Dermis blood vessel endothelial cell (primary cell): ENCODE results near the gene PPM1M. TPM values are rescaled to one million over a fixed set of nuclear protein-coding genes. Genes with fewer than 3 reads are reported as not detected.

ENCODE experiments used
- DNase-seq: peaks from one replicate; pipeline ENCODE4 v3.0.0; 2010
- total RNA-seq: library from RNA; depleted of rRNA; stranded (reverse); fragments of >200 nt; gene quantifications from 2 replicates; pipeline ENCODE4 v1.2.3, GENCODE V29; 2014

PPM1M gene, protein sequence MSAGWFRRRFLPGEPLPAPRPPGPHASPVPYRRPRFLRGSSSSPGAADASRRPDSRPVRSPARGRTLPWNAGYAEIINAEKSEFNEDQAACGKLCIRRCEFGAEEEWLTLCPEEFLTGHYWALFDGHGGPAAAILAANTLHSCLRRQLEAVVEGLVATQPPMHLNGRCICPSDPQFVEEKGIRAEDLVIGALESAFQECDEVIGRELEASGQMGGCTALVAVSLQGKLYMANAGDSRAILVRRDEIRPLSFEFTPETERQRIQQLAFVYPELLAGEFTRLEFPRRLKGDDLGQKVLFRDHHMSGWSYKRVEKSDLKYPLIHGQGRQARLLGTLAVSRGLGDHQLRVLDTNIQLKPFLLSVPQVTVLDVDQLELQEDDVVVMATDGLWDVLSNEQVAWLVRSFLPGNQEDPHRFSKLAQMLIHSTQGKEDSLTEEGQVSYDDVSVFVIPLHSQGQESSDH
- 20.6 and 25.0 TPM in 2 replicates for total RNA-seq

DNA sequence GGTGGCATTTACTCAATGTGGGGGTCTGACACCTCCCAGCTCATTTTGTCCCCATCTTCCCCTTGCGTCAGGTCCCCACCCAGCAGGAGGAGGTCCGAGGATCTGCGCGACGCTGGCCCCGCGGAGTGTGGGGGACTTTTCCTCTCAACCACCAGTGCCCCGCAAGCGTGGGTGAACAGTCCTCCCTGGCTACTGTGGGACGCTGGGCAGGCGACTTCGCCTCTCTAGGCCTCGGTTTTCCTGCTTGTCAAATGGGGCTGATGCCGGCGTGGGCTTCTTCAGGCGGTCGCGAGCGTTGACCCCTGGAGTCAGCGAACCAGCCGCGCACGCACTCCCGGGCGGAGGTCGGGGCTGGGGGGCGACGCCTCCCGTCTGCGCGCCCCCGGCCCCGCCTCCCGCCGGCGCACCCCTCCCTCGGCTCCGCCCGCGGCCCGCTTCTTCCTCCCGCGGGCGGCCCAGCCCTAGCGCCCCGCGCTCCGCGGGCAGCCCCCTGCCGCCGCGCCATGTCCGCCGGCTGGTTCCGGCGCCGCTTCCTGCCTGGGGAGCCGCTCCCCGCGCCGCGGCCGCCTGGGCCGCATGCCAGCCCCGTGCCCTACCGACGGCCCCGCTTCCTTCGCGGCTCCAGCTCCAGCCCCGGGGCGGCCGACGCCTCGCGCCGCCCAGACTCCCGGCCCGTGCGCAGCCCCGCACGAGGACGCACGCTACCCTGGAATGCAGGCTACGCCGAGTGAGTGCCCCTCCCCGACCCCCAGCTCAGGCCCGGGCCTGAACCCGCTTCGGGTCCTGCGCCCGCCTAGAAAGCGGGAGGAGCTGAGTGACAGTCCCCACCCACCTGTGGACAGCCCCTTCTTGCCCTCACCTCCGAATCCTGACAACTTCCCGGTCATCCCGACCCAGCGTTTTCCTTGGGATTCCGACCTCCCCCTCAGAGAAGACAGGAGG, at the start of gene PPM1M:
Gene PPM1M (plus strand): TSS at position 438 of the 942 bp plus-strand sequence. CDS start 66 bp downstream, at position 504.
- DNase-seq: peak; percentile 64

DNA sequence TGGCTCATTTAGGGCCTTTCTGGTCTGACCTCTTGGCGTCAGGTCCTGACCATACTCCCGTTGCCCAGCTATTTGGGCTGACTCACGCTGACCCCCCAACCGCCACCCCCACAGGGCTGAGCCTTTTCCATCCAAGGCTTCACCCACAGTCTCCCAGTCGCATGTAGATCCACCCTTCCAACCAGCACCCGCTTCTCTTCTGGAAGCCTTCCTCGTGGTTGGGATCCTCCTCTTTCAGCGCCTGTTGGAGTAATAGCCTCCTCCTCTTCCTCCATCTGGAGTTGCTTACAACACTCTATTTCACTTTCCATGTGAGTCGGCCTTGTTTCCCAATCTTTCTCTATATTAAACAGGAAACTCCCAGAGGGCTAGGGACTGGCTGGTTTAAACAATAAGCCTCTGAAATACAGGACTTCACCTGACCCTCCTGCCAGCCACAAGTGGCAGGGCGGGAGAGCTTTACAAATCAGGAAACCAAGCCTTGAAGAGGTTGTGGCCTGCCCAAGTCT, 49.7 kb upstream of the PPM1M start:
- DNase-seq: peak; percentile 22

DNA sequence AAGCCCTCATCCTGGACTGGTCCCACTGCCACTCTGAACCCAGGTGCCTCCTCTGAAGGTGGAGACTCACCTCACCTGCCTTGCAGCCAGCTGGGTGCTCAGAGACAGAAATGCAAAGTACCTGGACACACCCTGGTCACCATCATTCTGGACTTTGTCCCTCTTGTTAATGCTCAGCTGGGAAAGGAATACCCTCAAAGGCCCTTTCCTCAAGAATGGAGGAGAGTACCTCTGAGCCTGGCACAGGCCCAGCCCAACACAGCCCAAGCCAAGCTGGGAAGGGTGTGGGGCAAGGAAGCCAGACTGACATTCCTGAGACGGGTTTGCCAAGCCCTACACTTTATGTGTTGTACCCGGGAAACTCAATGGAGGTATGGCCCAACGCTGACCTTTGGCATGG, 48.6 kb upstream of the PPM1M start:
- DNase-seq: peak; percentile 13

GRCh38 chr3:52197499-52197841, 48.1 kb upstream of the PPM1M start:
- DNase-seq: no peak

DNA sequence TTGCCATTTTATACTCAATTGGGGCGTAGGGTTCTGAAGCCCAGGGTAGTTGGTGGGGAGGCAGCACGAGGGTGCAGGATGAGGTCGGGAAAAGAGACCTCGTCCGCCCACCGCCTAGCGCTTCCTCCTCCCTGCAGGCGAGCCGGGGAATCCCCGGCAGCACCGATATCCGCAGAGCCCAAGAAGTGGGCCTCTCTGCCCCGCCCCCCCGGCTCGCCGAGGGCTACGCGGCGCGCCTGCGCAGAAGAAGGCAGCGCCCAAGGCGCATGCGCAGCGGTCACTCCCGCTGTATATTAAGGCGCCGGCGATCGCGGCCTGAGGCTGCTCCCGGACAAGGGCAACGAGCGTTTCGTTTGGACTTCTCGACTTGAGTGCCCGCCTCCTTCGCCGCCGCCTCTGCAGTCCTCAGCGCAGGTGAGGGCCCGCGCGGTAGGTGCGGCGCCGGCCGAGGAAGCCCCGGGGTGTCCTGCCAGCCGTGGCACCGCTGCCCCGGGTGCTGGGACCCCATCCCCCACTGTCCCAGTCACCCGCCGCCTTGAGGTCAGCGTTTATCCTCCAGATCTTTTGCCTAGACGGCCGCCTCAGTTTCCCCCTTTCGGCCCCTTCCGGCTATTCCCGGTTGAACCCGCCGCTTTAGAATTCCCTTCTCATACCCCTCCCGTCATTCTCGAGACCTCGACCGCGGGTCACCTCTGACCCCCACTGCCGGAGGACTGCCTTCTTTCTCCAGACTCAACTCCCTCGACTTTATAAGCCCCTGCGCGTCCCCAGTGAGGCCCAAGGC, 47.5 kb upstream of the PPM1M start, which contains the start of gene ALAS1:
Gene ALAS1 (plus strand): TSS at position 319 of the 784 bp plus-strand sequence. CDS start 1,082 bp downstream, outside the sequence.
- DNase-seq: peak; percentile 91

DNA sequence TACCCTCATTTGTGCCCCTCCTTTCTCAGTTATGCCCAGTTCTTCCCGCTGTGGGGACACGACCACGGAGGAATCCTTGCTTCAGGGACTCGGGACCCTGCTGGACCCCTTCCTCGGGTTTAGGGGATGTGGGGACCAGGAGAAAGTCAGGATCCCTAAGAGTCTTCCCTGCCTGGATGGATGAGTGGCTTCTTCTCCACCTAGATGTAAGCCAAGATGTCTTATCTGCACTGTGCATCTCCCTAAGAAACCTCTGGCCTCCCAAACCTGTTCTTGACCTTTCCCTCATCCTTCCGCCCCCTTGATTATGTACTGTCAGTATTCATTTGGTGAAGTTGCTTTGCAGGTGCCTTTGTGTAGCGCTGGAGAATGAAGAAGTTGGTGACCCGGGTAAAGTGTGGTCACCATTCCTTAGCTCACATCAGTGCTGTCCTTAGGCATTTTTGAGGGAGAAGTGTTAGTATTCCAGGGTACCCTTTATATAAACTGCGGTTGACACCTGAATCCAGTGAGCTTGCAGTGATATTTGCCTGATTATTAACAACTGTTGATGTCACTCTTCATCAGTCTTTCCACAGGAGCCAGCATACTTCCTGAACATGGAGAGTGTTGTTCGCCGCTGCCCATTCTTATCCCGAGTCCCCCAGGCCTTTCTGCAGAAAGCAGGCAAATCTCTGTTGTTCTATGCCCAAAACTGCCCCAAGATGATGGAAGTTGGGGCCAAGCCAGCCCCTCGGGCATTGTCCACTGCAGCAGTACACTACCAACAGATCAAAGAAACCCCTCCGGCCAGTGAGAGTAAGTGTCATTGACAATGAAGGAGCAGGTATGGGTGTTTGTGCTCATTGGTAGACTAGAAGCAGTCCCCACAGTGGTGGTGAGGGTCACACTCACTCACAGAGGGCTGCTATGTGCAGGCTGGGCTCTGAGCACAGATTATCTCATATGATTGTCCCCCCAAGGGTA, 46.6 kb upstream of the PPM1M start:
- peak; percentile 53 for DNase-seq

- DNase-seq: no peak
These were observed 44.4 kb upstream of the PPM1M start for GRCh38 chr3:52200981-52201679.

DNA sequence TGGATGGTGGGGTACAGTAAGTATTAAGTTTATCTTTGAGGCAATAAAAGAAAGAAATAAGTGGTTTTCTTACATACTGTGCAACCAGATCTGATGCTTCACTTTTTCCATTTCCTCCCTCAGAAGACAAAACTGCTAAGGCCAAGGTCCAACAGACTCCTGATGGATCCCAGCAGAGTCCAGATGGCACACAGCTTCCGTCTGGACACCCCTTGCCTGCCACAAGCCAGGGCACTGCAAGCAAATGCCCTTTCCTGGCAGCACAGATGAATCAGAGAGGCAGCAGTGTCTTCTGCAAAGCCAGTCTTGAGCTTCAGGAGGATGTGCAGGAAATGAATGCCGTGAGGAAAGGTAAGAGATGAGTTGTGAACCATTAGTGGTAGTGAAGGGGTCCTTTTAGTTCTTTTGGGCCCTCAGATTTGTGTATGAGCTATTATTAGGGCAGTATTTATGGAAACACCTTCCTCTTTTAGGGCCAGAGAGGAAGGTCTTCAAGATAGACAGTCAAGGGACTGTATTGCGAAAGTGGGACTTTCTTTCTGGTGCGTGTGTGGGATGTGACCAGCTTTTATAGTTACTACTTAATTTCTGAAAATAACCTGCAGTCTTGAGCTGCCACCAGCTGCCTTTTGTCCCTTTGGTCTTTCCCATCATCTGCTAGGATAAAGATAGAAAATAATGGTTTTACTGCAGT, 43.0 kb upstream of the PPM1M start:
- no peak for DNase-seq

DNA sequence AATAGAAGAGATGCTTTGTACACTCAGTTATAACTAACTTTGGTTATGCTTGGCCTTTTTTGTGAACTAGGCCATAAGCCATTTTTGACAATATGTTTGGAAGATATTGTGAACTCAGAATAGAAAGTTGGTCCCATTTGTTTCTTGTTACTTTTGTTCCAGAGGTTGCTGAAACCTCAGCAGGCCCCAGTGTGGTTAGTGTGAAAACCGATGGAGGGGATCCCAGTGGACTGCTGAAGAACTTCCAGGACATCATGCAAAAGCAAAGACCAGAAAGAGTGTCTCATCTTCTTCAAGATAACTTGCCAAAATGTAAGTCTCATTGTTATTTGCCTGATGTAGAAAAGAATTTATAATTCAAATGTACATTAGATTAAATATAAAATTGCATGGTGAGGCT, 41.9 kb upstream of the PPM1M start:
- DNase-seq: no peak

DNA sequence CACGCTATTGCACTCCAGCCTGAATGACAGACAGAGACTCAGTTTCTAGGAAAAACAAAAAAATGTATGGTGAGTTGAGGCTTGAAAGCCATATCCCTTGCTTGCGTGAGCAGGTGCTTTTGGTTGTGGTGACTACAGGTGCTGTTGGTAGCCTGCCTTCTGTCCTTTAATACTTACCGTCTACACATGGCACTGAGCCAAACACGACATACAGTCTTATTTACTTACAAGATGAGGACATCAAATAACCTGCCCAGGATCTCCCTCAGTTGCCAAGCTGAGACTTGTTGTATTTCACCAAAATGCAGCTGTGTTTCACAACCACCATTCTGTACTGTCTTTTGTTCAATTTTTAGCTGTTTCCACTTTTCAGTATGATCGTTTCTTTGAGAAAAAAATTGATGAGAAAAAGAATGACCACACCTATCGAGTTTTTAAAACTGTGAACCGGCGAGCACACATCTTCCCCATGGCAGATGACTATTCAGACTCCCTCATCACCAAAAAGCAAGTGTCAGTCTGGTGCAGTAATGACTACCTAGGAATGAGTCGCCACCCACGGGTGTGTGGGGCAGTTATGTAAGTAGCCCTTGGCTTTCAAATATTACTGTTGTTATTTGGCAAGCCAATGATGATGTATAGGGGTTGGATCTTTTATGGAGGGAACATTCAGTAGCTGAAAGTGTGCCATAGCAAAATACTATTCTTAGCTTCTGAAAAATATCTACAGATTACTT, 41.1 kb upstream of the PPM1M start:
- no peak for DNase-seq

- DNase-seq: no peak
These were observed 39.7 kb upstream of the PPM1M start for GRCh38 chr3:52205727-52206372.

DNA sequence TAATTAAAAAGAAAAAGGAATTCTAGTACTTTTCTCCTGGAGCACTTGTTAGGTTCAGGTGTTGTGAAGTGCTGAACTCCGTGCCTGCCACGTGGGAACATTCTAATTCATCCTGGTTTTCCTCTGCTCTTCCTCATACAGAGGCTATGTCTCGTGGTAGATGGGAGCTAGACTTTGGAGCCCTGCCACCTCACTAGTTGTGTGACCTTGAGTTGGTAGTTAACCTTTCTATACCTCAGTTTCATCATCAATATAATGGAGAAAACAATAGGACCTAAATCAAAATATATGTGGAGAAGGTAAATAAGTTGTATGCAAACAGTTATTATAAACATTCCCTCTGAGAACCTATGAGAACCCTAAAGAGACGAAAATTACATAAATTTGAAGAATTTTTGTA, 37.0 kb upstream of the PPM1M start:
- no peak for DNase-seq

- DNase-seq: no peak
These were observed 35.5 kb upstream of the PPM1M start for GRCh38 chr3:52210037-52210436.

GRCh38 chr3:52210550-52211046, 35.0 kb upstream of the PPM1M start:
- DNase-seq: no peak

DNA sequence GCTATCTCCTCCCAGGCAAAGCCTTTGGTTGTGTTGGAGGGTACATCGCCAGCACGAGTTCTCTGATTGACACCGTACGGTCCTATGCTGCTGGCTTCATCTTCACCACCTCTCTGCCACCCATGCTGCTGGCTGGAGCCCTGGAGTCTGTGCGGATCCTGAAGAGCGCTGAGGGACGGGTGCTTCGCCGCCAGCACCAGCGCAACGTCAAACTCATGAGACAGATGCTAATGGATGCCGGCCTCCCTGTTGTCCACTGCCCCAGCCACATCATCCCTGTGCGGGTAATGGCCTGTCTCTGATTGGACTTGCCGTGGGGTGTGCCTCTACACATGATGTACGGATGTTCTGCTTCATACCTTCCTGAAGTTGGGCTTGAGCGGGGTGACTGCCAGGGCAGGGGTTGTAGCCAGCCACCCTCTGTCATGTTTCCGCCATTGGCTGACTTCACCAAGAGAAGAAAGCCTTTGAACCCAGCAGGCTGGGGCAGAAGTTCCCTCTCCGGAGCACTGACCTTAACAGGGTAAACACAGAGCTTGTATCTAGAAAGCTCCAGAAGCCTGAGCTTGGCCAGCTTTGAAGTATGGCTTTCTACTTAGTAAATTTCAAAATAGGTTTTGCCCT, 34.2 kb upstream of the PPM1M start:
- DNase-seq: no peak

- DNase-seq: no peak
These were observed 32.6 kb upstream of the PPM1M start for GRCh38 chr3:52213005-52213404.

DNA sequence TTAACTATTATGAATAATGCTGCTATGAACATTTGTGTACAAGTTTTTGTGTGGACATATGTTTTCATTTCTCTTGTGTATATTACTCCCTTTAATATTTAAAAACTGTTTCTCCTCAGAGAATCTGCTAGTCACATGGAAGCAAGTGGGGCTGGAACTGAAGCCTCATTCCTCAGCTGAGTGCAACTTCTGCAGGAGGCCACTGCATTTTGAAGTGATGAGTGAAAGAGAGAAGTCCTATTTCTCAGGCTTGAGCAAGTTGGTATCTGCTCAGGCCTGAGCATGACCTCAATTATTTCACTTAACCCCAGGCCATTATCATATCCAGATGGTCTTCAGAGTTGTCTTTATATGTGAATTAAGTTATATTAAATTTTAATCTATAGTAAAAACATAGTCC, 31.7 kb upstream of the PPM1M start:
- no peak for DNase-seq

DNA sequence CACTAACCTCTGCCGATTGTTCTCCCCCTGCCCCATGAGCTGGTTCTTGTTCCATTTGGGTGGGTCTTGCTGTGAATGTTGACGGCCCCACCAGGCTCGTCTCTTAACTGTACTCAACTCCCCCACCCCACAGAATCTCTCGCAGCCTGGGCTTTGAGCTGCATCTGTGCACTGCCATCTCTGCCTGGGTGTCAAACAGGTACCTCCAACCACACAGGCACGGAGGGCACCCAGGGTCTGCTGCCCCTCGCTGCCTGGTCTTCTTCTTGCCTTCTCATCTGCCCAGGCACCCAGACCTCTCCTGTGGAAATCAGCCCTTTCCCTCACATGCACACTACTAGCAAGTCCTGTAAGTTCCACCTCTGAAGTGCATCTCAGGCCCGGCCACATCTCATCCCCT, 30.2 kb upstream of the PPM1M start:
- DNase-seq: no peak
